GM21381 (cell line): ENCODE results near the gene ZFX.

Experiments
- ATAC-seq: cut with Tn5 transposase; IDR thresholded peaks from one replicate; pipeline ENCODE4 v1.9.1; 2021; ENCODE audit warnings: mild to moderate bottlenecking, moderate library complexity; ENCODE audit not compliant: unreplicated experiment

Gene ZFX

GRCh38 chrX:24198101-24198500, 48.6 kb downstream of the ZFX start:
- ATAC-seq: no peak

- no peak for ATAC-seq
Measured at GRCh38 chrX:24200133-24200532, 50.6 kb downstream of the ZFX start.

- no peak for ATAC-seq
Measured at GRCh38 chrX:24201216-24201615, 51.7 kb downstream of the ZFX start.

GRCh38 chrX:24202465-24203031, 53.0 kb downstream of the ZFX start:
- no peak for ATAC-seq

- no peak for ATAC-seq
Measured at GRCh38 chrX:24203072-24203808, 53.7 kb downstream of the ZFX start.

GRCh38 chrX:24204331-24204730, 54.8 kb downstream of the ZFX start:
- no peak for ATAC-seq

GRCh38 chrX:24204958-24205357, 55.4 kb downstream of the ZFX start:
- no peak for ATAC-seq

GRCh38 chrX:24207826-24208225, 58.3 kb downstream of the ZFX start:
- ATAC-seq: no peak

GRCh38 chrX:24208496-24209240, 59.1 kb downstream of the ZFX start:
- ATAC-seq: no peak

- no peak for ATAC-seq
Measured at GRCh38 chrX:24210190-24210589, 60.7 kb downstream of the ZFX start.

GRCh38 chrX:24214568-24214967, 65.0 kb downstream of the ZFX start:
- ATAC-seq: no peak

- no peak for ATAC-seq
Measured at GRCh38 chrX:24215272-24215671, 65.7 kb downstream of the ZFX start.

GRCh38 chrX:24216037-24216436, 66.5 kb downstream of the ZFX start:
- no peak for ATAC-seq

GRCh38 chrX:24216827-24217226, 67.3 kb downstream of the ZFX start:
- no peak for ATAC-seq

- no peak for ATAC-seq
Measured at GRCh38 chrX:24219320-24219719, 69.8 kb downstream of the ZFX start.

GRCh38 chrX:24221872-24222271, 72.3 kb downstream of the ZFX start:
- no peak for ATAC-seq

- ATAC-seq: no peak
Measured at GRCh38 chrX:24225265-24225664, 75.7 kb downstream of the ZFX start.

- no peak for ATAC-seq
Measured at GRCh38 chrX:24226176-24226575, 76.6 kb downstream of the ZFX start.

GRCh38 chrX:24228596-24228995, 79.1 kb downstream of the ZFX start:
- no peak for ATAC-seq

GRCh38 chrX:24229400-24229879, 79.9 kb downstream of the ZFX start:
- ATAC-seq: no peak

GRCh38 chrX:24229976-24230375, 80.4 kb downstream of the ZFX start:
- ATAC-seq: no peak

GRCh38 chrX:24231131-24231540, 81.6 kb downstream of the ZFX start:
- no peak for ATAC-seq
